ENCODE measurements around the gene RELL1.

The RELL1 gene

GRCh38 chr4:37710491-37710890, 24.3 kb upstream of the RELL1 start:
- no peaks in the 10 kb centered on the region for H3K9me3 Mint-ChIP-seq
- H3K4me3 Mint-ChIP-seq, result no peak overlapping the region
- no peaks in the 10 kb centered on the region for H3K36me3 Mint-ChIP-seq
- no peak overlapping the region for H3K27ac Mint-ChIP-seq
- no peak for ATAC-seq
- DNase-seq (ENCODE audit: low spot score in 2 of 2), result no peak
- peaks cover under 1% of the 10 kb centered on the region for H3K4me1 Mint-ChIP-seq

GRCh38 chr4:37706032-37706431, 19.9 kb upstream of the RELL1 start:
- Mint-ChIP-seq H3K4me1 (no peaks in the 10 kb centered on the region), H3K9me3 (no peaks in the 10 kb centered on the region), H3K36me3 (no peaks in the 10 kb centered on the region), H3K4me3 (no peak overlapping the region), H3K27ac (no peak overlapping the region)
- ATAC-seq (no peak), DNase-seq (ENCODE audit: low spot score in 2 of 2) (no peak)

- H3K4me3 Mint-ChIP-seq, result no peak overlapping the region
- H3K36me3 Mint-ChIP-seq, result no peaks in the 10 kb centered on the region
- H3K27ac Mint-ChIP-seq, result no peak overlapping the region
- DNase-seq (ENCODE audit: low spot score in 2 of 2) (no peak), ATAC-seq (no peak)
- no peaks in the 10 kb centered on the region for H3K4me1 Mint-ChIP-seq
- H3K9me3 Mint-ChIP-seq, result no peaks in the 10 kb centered on the region
These were observed 19.4 kb upstream of the RELL1 start for GRCh38 chr4:37705571-37705970.

- no peak for ATAC-seq
- no peaks in the 10 kb centered on the region for H3K9me3 Mint-ChIP-seq
- no peak for DNase-seq (ENCODE audit: low spot score in 2 of 2)
- no peaks in the 10 kb centered on the region for H3K4me1 Mint-ChIP-seq
- H3K27ac Mint-ChIP-seq, result no peak overlapping the region
- H3K4me3 Mint-ChIP-seq, result no peak overlapping the region
- no peaks in the 10 kb centered on the region for H3K36me3 Mint-ChIP-seq
These were observed 13.8 kb upstream of the RELL1 start for GRCh38 chr4:37699868-37700481.

- H3K9me3 Mint-ChIP-seq, result peaks cover 1% of the 10 kb centered on the region
- no peak overlapping the region for H3K4me3 Mint-ChIP-seq
- H3K4me1 Mint-ChIP-seq, result no peaks in the 10 kb centered on the region
- H3K27ac Mint-ChIP-seq, result no peak overlapping the region
- DNase-seq (ENCODE audit: low spot score in 2 of 2), result no peak
- no peak for ATAC-seq
- H3K36me3 Mint-ChIP-seq, result no peaks in the 10 kb centered on the region
These were observed 11.4 kb upstream of the RELL1 start for GRCh38 chr4:37697566-37697965.

- Mint-ChIP-seq H3K9me3 (peaks cover 4% of the 10 kb centered on the region), H3K4me1 (no peaks in the 10 kb centered on the region), H3K27ac (no peak overlapping the region), H3K36me3 (peaks cover 5% of the 10 kb centered on the region), H3K4me3 (no peak overlapping the region)
- DNase-seq (ENCODE audit: low spot score in 2 of 2) (no peak), ATAC-seq (no peak)
These were observed 7.4 kb upstream of the RELL1 start for GRCh38 chr4:37693450-37694190.

GRCh38 chr4:37693030-37693429, 6.9 kb upstream of the RELL1 start:
- DNase-seq (ENCODE audit: low spot score in 2 of 2) (no peak), ATAC-seq (no peak)
- peaks cover 5% of the 10 kb centered on the region for H3K36me3 Mint-ChIP-seq
- no peak overlapping the region for H3K4me3 Mint-ChIP-seq
- no peak overlapping the region for H3K27ac Mint-ChIP-seq
- peaks cover 4% of the 10 kb centered on the region for H3K9me3 Mint-ChIP-seq
- no peaks in the 10 kb centered on the region for H3K4me1 Mint-ChIP-seq

GRCh38 chr4:37690976-37691375, 4.8 kb upstream of the RELL1 start:
- Mint-ChIP-seq H3K36me3 (peaks cover 12% of the 10 kb centered on the region), H3K4me3 (no peak overlapping the region), H3K4me1 (peaks cover 6% of the 10 kb centered on the region), H3K9me3 (peaks cover 4% of the 10 kb centered on the region), H3K27ac (no peak overlapping the region)
- no peak for DNase-seq (ENCODE audit: low spot score in 2 of 2)
- no peak for ATAC-seq

GRCh38 chr4:37689353-37690095, 3.3 kb upstream of the RELL1 start:
- ATAC-seq (no peak), DNase-seq (ENCODE audit: low spot score in 2 of 2) (no peak)
- H3K9me3 Mint-ChIP-seq, result peaks cover 4% of the 10 kb centered on the region
- peaks cover 14% of the 10 kb centered on the region for H3K4me1 Mint-ChIP-seq
- H3K36me3 Mint-ChIP-seq, result peaks cover 23% of the 10 kb centered on the region
- H3K27ac Mint-ChIP-seq, result no peak overlapping the region
- no peak overlapping the region for H3K4me3 Mint-ChIP-seq

- H3K36me3 Mint-ChIP-seq, result peaks cover 33% of the 10 kb centered on the region
- H3K4me3 Mint-ChIP-seq, result no peak overlapping the region
- DNase-seq (ENCODE audit: low spot score in 2 of 2) (no peak), ATAC-seq (no peak)
- H3K9me3 Mint-ChIP-seq, result peaks cover 3% of the 10 kb centered on the region
- H3K27ac Mint-ChIP-seq, result no peak overlapping the region
- H3K4me1 Mint-ChIP-seq, result peaks cover 29% of the 10 kb centered on the region
These were observed 1.5 kb upstream of the RELL1 start for GRCh38 chr4:37687681-37688080.

GRCh38 chr4:37687194-37687562, 1.0 kb upstream of the RELL1 start:
- H3K27ac Mint-ChIP-seq, result peak overlapping the region; percentile 80
- H3K36me3 Mint-ChIP-seq, result peaks cover 30% of the 10 kb centered on the region
- H3K4me1 Mint-ChIP-seq, result peaks cover 34% of the 10 kb centered on the region
- ATAC-seq (no peak), DNase-seq (ENCODE audit: low spot score in 2 of 2) (no peak)
- H3K9me3 Mint-ChIP-seq, result no peaks in the 10 kb centered on the region
- H3K4me3 Mint-ChIP-seq, result peak overlapping the region; percentile 88

- Mint-ChIP-seq H3K4me3 (peak overlapping the region; percentile 88), H3K4me1 (peaks cover 36% of the 10 kb centered on the region), H3K27ac (peak overlapping the region; percentile 94), H3K9me3 (no peaks in the 10 kb centered on the region), H3K36me3 (peaks cover 36% of the 10 kb centered on the region)
- peak; percentile 37 for ATAC-seq
- peak in 1 of 2 donors; percentile 41 for DNase-seq (ENCODE audit: low spot score in 2 of 2)
These were observed 278 bp downstream of the RELL1 start for GRCh38 chr4:37685823-37686372.

GRCh38 chr4:37685161-37685822, 884 bp downstream of the RELL1 start:
- Mint-ChIP-seq H3K4me3 (peak overlapping the region; percentile 88), H3K36me3 (peaks cover 42% of the 10 kb centered on the region), H3K27ac (peak overlapping the region; percentile 94), H3K9me3 (no peaks in the 10 kb centered on the region), H3K4me1 (peaks cover 36% of the 10 kb centered on the region)
- DNase-seq (ENCODE audit: low spot score in 2 of 2) (no peak), ATAC-seq (no peak)

GRCh38 chr4:37684154-37684553, 2.0 kb downstream of the RELL1 start:
- peak overlapping the region; percentile 94 for H3K27ac Mint-ChIP-seq

More at GRCh38 chr4:37684154-37684553, 2.0 kb downstream of the RELL1 start:
- DNase-seq (ENCODE audit: low spot score in 2 of 2), result no peak
- H3K4me3 Mint-ChIP-seq, result peak overlapping the region; percentile 88
- H3K36me3 Mint-ChIP-seq, result peaks cover 44% of the 10 kb centered on the region
- no peak for ATAC-seq
- peaks cover 36% of the 10 kb centered on the region for H3K4me1 Mint-ChIP-seq
- no peaks in the 10 kb centered on the region for H3K9me3 Mint-ChIP-seq
